Ammon's horn (tissue), 1 donor: ENCODE measurements around the gene FGF9.

ENCODE experiments used
- DNase-seq: peaks from one replicate; pipeline ENCODE4 v3.0.0-alpha.2; 2016; ENCODE audit warnings: low spot score

FGF9 gene

DNA sequence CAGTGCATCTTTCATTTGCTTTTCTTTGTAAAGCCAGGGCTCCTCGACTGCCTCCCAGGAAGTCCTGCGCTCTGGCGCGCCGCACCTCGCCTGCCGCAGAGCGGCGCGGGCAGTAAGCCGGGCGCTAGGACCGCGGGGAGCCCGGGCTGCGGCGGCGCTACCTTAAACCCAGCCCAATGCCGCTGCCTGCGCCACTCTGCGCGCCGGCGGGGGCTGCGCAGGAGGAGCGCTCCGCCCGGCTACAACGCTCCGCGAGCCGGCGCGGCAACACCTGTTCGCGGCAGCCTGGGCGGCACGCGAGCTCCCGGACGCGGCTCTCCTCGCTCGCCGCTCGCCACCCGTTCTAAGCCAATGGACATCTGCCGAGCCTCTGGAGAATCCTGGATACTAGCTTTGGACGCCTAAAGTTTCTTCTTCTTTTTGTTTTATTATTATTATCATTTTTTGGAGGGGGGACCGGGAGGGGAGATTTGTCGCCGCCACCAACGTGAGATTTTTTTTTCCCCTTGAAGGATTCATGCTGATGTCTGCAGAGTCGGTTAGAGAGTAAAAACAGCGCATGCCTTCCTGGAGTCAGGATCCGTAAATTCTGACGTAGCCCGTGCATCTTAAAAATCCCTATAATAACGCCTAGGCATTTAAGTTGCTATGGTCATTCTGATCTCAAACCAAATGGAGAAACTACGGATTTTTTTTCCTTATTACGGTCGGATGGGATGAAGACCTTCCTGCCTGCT lies at the start of gene FGF9:
Gene FGF9 (plus strand): TSS at position 191 of the 737 bp plus-strand sequence. CDS start 840 bp downstream, outside the sequence.
- peak; percentile 80 for DNase-seq

GRCh38 chr13:21625366-21625765 lies 45.5 kb upstream of the FGF9 start:
- DNase-seq: peak; percentile 40

DNA sequence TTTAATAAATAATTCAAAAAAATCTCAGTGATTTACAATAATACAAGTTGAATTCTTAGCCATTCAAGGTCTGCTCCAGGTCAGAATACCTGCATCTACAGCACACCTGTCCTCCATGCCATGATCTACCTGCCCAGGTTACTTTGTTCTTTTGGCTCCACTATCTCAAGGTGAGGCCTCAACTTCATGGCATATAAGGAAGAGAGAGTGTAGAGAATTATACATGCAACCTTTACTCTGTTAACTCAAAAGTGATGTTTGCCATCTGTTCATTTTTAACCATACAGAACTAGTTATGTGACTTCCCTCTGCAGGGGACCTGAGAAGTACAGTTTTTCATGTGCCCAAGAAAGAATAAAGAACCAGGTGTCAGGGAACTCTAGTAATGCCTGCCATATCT lies 38.7 kb upstream of the FGF9 start:
- no peak for DNase-seq

DNA sequence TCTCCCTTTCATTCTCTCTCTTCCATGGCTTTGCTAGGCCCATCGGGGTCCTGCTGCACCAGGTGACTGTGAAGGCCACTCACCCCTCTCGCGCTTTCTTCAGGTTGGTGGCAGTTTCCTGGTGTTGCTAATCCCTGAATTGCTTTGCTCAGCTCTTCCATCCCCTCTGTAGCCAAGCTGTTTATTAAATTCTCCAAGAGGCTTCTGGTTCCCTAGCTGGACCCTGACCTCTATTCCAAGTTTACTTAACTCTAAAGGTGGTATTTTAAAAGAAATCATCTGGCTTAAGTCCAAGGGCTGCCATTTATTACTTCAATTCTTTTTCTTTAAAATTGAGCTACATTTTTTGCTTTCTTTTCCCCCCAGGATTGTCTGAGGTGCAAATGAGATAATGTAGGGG lies 34.2 kb upstream of the FGF9 start:
- no peak for DNase-seq

GRCh38 chr13:21637296-21637695 lies 33.6 kb upstream of the FGF9 start:
- DNase-seq: no peak

DNA sequence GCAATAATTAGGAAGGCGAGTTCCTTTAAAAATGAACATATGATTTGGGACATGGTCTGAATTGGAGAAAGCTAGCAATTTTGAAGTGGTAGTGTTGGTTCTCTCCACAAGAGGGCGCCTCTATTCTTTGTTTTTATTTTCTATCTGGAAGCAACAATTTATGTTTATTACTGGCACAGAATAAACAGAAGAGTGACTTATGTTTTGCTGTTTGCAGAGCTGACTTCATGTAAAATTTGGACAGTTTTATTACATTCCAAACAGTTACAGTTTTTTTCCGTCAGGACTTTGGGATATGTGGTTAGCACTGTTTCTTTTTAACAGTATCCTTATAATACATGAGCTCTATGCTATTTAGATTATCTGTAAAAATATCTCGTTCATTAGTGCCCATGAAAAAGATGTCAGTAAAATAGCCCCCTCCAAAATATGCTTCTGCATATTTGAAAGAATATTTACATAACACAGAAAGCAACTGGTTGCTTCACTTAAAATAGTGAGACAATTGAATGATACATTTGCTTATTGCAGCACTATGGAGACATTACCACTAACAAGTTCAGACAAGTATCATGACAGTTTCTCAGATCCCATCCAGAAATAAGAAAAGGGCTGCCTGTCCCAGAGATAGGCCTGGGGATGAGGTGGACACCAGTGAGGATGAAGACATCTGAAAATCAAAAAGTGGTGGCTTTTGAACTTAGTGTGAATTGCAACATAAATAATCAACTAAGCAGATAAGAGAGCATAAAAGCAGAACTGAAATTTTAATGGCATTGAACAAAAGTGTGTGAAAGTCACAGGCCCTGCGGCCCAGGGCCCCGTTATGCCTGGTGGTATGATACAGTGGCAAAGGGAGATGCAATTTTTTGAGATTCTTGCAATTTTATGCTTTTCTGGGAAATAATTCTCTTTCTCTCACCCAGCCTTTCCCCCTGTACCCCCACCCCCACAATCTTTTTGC lies 32.3 kb upstream of the FGF9 start:
- DNase-seq: peak; percentile 14

DNA sequence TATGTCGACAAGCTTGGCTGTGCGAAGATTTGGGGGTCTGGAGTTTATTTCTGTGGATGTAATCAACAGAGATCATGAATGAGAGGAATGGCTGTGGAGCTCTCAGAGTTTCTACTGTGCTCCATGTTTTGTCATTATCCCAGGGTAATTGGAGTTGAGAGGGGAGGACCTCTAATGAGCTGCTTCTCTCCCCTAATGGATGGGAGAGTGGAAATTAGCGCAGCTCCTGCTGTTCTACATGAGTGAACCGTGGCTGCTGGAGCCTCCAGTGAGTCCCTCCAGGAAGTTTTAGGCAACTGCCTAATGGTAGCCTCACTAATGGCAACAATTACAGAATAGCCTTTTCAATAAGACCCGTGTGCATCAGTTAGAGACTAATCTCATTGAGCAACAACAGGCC lies 31.3 kb upstream of the FGF9 start:
- DNase-seq: no peak

- no peak for DNase-seq
Measured at GRCh38 chr13:21641629-21642028, 29.2 kb upstream of the FGF9 start.

GRCh38 chr13:21657538-21657937 lies 13.3 kb upstream of the FGF9 start:
- no peak for DNase-seq

DNA sequence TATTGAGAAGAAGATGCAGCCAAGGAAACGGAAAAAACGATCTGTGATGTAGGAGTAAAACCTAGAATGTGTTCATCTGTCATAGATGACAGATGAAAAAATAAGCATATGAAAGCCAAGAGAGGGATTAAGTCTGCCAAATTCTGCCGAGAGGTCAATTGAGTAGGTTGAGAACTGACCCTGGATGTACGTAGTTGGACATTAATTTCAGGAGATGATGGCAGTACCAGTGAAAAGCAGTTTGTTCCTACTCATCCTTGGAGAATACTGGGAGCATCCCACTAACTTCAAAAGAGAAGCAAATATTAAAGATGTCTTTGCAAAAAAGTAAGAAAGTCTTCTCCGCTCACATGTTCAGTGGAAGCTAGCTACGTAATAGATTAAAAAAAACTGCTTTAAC lies 11.8 kb upstream of the FGF9 start:
- DNase-seq: no peak

GRCh38 chr13:21661097-21661909 lies 9.6 kb upstream of the FGF9 start:
- DNase-seq: no peak

DNA sequence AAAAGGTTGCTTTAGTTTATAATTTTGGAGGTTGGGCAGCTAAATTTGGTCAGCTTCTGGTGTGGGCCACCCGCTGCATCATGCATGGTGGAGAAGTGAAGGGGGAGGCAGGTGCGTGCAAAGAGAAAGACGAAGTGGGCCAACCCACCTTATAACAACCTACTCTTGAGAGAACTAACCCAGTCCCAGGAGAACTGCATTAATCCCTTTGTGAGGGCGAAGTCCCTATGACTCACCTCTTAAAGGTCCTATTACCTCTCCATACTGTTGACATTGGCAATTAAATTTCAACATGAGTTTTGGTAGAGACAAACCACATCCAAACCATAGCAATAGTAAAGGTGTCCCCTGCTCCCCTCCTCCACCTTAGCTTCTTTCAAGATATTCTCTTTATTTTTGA lies 7.7 kb upstream of the FGF9 start:
- DNase-seq: no peak

DNA sequence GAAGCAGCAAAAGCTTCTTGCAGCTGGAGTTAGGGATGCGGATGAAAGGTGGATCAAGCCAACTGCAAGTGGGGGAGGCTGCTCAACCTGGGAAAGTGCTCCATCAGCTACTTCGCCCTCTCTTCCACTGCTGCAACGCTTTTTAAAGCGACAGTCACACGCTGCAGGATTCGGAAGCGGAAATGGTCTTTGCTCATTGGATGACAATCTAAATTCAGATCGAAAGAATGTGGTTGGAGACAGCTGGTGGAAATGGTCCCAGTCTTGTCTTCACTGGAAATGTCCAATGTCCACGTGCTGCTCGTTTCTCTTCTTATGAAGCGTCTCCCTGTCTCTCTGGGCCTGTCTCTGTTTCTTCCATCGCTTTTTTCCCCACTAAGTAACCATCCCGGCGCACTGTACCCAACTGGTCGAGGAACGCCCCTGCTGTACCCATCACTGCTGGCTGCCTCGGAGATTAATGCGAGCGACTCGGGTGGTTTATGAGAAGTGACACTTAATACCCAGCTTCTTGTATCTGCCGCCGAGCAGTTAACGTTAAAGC lies 2.1 kb upstream of the FGF9 start:
- no peak for DNase-seq

GRCh38 chr13:21670006-21670882 lies 629 bp upstream of the FGF9 start:
- peak; percentile 49 for DNase-seq

DNA sequence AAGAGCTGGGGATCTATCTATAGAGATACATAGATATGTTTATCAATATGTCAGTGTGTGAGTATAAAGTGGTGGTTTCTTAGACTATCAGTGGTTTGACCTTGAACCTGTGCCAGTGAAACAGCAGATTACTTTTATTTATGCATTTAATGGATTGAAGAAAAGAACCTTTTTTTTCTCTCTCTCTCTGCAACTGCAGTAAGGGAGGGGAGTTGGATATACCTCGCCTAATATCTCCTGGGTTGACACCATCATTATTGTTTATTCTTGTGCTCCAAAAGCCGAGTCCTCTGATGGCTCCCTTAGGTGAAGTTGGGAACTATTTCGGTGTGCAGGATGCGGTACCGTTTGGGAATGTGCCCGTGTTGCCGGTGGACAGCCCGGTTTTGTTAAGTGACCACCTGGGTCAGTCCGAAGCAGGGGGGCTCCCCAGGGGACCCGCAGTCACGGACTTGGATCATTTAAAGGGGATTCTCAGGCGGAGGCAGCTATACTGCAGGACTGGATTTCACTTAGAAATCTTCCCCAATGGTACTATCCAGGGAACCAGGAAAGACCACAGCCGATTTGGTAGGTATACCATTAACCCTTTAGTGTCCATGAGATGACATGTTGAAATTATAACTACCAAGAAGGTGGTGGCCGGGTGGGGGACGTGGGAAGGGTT lies 880 bp downstream of the FGF9 start:
- DNase-seq: no peak

GRCh38 chr13:21672287-21672680 lies 1.4 kb downstream of the FGF9 start:
- DNase-seq: no peak

DNA sequence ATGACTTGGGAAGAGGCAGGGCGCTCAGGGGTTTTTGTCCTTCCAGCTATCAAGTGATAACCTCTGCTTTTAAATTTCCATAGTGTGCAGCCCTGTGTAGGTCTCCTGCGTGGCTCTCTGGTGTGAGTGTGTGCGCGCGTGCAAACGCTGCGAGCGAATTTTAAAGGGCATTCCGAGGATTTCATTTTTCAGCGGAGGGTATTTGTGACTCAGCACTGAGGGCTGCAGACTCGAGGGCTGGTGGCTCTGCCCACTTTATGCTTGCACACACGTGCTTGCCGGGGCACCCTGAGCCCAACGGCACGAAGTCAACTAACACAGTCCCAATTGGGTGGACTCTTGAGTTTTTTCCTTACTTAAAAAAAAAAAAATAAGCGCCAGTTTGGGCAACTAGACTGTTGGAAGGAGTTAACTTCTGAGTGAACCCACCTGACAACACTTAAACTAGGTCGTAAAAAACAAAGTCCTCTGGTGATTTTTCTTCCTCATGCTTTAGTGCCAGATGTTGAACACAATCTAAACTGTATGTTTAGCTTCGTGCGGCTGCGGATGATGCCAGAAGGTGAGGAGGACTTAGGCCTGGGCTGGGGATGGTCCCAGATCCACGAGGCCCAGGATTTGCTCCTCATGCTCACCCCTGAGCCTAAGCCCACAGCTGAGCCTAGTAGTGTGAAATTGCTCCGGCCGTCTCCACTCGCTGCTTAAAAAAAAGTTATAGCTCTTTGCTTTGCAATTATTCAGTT lies 2.1 kb downstream of the FGF9 start:
- no peak for DNase-seq

DNA sequence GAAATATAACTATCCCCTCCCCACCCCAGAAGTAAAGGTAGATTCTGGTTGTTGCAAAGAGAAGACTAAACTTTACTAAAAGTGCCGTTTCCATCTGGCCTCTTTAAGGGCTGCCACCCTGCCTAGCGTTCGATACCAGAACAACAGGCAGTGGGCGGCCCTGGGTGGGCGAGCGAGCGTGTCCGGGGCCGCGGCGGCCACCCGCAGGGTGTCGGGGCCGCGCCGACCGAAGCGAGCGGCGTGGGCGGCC lies 2.6 kb downstream of the FGF9 start:
- DNase-seq: no peak

GRCh38 chr13:21673789-21674489 lies 3.1 kb downstream of the FGF9 start:
- peak; percentile 54 for DNase-seq
